ENCODE measurements around the gene CBFA2T2.

The CBFA2T2 gene

DNA sequence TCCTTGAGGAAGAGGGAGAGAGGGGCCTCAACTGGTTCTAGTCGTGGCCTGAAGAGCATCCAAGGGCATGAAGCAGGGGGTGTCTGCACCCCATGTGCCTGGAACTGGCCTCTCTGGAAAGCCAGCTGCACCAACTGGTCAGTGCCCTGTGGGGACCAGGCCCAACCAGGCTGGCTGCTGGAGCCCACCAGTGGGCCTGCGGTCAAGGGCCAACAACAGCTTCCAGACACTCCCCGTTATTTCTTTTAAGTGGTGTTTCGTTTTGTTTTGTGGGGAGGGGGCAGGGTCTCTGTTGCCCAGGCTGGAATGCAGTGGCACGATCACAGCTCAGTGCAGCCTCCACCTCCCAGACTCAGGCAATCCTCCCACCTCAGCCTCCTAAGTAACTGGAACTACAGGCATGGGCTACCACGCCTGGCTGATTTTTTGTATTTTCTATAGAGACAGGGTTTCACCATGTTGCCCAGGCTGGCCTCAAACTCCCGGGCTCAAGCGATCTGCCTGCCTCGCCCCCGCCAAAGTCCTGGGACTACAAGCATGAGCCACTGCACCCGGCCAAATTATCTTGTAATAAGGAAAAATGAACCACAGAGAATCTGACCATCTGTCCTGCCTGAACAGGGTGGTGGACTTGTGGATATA lies 160.3 kb downstream of the CBFA2T2 start:
- no peak for DNase-seq (ENCODE audit: low read depth)
- TF ChIP-seq, protein P1, sequence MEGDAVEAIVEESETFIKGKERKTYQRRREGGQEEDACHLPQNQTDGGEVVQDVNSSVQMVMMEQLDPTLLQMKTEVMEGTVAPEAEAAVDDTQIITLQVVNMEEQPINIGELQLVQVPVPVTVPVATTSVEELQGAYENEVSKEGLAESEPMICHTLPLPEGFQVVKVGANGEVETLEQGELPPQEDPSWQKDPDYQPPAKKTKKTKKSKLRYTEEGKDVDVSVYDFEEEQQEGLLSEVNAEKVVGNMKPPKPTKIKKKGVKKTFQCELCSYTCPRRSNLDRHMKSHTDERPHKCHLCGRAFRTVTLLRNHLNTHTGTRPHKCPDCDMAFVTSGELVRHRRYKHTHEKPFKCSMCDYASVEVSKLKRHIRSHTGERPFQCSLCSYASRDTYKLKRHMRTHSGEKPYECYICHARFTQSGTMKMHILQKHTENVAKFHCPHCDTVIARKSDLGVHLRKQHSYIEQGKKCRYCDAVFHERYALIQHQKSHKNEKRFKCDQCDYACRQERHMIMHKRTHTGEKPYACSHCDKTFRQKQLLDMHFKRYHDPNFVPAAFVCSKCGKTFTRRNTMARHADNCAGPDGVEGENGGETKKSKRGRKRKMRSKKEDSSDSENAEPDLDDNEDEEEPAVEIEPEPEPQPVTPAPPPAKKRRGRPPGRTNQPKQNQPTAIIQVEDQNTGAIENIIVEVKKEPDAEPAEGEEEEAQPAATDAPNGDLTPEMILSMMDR (IDR thresholded peaks at IDR 0.05; ENCODE audit: control insufficient read depth, insufficient read depth, low read depth, low read length, missing control alignments), result no peak

DNA sequence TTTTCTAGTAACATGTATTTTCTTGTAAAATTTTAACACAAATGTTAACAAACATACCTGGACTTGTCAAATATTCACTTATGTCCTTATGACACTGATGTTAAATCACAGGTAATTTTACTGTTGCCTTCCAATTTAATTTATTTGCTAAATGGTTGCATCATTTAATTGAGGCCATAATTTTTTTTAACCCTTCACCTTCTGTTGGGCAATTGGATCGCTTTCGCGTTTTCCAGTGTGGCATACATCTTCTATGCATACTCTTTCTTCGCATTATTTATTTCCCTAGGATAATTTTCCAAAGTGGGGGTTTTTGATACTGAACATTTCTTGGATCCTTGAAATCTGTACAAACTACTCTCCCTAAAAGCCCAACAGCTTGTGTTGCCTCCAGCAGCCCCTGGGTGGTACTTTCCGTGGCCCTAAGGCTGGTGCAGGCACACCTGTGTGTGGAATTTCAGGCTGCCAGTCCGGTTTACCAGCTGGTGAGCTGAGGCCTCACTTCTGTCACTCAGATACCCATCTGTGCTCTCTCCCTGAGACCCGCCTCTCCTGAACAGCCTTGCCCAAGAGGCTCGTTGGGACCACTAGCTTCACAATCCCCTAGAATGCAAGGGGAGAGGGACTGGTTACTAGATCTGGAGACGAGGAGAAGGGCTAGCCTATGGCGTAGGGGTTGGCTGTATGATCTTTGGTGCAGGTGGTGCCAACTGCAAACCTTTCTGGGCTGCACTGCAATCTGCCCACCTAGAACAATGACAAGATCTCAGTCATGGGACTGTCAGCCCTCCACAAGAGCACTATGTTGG lies 161.1 kb downstream of the CBFA2T2 start:
- TF ChIP-seq, protein P1 (IDR thresholded peaks at IDR 0.05; ENCODE audit: control insufficient read depth, insufficient read depth, low read depth, low read length, missing control alignments), result no peak
- H3K4me3 ChIP-seq (ENCODE audit: control insufficient read depth, low read depth, low read length), result no peak overlapping the region
- no peak for DNase-seq (ENCODE audit: low read depth)

More for the DNA sequence above, 160.3 kb downstream of the CBFA2T2 start:
- no peak overlapping the region for H3K4me3 ChIP-seq (ENCODE audit: control insufficient read depth, low read depth, low read length)

DNA sequence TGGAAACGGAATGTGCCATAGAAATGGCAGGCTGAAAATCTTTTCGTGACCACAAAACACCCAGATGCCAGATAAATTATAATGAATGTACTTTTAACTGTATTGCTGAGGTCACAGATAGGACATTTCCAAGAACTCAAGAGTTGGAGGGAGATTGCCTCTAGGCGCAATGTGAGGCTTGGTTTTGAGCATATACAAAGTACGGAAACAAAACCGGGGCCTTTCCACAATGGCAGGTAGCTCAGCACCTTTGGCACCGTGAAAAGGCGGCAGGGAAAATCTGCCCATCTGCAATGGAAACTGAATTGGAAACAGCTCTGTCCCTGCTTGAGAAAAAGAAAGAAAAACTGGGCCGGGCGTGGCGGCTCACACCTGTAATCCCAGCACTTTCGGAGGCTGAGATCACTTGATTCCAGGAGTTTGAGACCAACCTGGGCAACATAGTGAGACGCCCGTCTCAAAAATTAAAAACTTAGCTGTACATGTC lies 161.7 kb downstream of the CBFA2T2 start:
- H3K4me3 ChIP-seq (ENCODE audit: control insufficient read depth, low read depth, low read length), result no peak overlapping the region
- DNase-seq (ENCODE audit: low read depth), result no peak
- TF ChIP-seq, protein P1 (IDR thresholded peaks at IDR 0.05; ENCODE audit: control insufficient read depth, insufficient read depth, low read depth, low read length, missing control alignments), result no peak

DNA sequence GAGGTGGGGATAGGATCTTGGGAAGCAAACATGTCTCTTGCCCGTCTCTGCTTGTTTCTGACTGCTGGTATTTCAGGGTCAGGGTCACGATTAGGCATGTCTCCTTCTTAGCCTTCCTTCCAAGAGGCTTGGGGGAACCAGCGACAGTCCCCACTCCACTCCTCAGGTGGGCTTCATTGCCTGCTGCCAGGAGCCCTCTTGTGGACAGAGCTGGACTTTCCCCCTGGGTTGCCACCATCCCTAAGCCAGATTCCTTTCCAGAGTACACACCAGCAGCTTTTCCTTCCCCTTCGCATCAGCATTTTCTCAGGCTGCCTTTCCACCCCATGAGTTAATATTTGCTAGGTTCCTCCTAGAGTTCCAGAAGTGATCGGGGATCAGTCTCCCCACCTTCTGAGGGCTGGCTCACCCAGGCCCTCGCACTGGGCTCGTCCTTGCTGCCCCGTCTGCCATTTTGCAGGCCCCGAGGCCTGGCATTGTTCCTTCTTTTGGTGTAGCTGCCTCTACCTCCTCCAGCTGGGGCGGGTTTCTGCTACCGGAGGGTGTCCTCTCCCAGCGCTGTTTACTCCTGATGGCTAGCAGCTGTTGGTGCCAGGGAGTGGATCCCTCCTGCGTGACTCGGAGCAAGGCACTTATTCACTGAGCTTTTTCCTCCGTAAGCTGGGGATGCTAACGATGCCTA lies 163.5 kb downstream of the CBFA2T2 start:
- no peak overlapping the region; the same call in 1 of the 2 replicates for H3K4me3 ChIP-seq (ENCODE audit: control insufficient read depth, low read depth, low read length)
- DNase-seq (ENCODE audit: low read depth), result no peak
- TF ChIP-seq, protein P1 (IDR thresholded peaks at IDR 0.05; ENCODE audit: control insufficient read depth, insufficient read depth, low read depth, low read length, missing control alignments), result peak; percentile 95

DNA sequence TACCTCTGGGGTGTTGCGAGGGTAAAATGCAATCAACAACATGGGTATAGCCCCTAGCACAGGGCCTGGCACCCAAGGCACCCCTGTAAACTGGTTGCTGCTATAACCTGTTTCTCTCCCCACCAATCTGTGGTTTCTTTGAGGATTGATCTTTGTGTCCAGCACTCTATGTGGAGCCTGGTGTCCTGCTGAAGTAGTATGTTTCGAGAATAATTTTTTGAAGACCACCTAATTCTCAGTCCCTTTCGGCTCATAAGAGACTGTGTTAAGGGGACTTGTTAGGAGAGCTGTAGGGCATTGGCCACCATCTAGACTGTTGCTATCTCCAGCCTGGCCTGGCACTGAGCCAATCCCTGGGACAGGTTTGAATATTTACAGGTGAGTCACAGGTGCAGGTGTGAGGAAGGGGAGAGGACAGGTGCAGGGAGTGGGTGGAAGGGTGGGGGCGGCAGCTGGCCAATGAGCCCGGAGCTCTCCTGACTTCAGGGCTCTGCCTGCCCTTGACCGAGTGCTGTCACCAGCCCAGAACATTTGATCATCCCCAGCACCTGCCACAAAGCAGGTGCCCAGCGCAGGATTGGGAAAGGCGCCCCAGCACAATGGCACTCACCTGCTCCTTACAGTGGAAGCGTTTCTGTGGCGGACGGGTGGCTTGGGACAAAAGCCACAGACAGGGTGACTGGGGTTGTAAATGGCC lies 164.2 kb downstream of the CBFA2T2 start:
- no peak overlapping the region for H3K4me3 ChIP-seq (ENCODE audit: control insufficient read depth, low read depth, low read length)
- no peak for DNase-seq (ENCODE audit: low read depth)
- TF ChIP-seq, protein P1 (IDR thresholded peaks at IDR 0.05; ENCODE audit: control insufficient read depth, insufficient read depth, low read depth, low read length, missing control alignments), result no peak

DNA sequence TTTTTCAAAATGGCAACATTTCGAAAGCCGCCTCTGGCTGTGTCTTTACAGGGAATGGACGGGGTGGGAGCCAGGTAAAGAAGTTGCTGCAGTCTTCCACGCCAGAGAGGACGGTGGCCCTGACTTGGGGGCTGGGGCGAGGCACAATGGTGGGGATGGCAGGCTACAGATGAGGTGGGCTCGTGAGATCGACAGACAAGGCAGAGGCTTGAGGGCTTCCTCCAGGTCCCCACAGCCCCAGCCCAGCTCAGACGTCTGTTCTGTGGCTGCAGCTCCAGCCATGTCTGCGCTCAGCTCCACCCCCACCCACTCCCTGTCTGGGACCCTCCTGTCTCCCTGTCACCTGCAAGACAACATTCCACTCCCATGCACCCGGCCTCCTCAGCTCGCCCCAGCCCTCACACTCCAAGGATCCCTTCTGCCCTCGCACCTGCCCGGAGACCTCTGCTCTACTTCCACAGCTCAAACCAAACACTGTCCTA lies 164.8 kb downstream of the CBFA2T2 start:
- TF ChIP-seq, protein P1 (IDR thresholded peaks at IDR 0.05; ENCODE audit: control insufficient read depth, insufficient read depth, low read depth, low read length, missing control alignments), result no peak
- DNase-seq (ENCODE audit: low read depth), result no peak
- H3K4me3 ChIP-seq (ENCODE audit: control insufficient read depth, low read depth, low read length), result no peak overlapping the region
